Skeletal muscle satellite cell (primary cell): ENCODE measurements around the gene FAM3D.

Experiments
- H3K27me3 ChIP-seq: 2 replicates; pipeline ENCODE4 v1.7.0; 2013; ENCODE audit warnings: low read length; ENCODE audit not compliant: control insufficient read depth, insufficient read depth
- H3K36me3 ChIP-seq: 2 replicates; pipeline ENCODE4 v1.7.0; 2013; ENCODE audit warnings: mild to moderate bottlenecking, control low read depth, low read length; ENCODE audit not compliant: insufficient read depth
- H3K4me1 ChIP-seq: 2 replicates; pipeline ENCODE4 v1.7.0; 2013; ENCODE audit warnings: low read length; ENCODE audit not compliant: control insufficient read depth, insufficient read depth
- H3K4me2 ChIP-seq: 2 replicates; pipeline ENCODE4 v1.7.0; 2013; ENCODE audit warnings: mild to moderate bottlenecking, low read length
- H3K4me3 ChIP-seq: 2 replicates; pipeline ENCODE4 v1.7.0; 2013; ENCODE audit warnings: low read length
- H3K9ac ChIP-seq: 2 replicates; pipeline ENCODE4 v1.7.0; 2013; ENCODE audit warnings: mild to moderate bottlenecking, low read depth, low read length, moderate library complexity
- H3K9me3 ChIP-seq: replicated peaks from 2 replicates; pipeline ENCODE4 v1.7.0; 2013; ENCODE audit warnings: mild to moderate bottlenecking, control low read depth, low read length

The FAM3D gene

DNA sequence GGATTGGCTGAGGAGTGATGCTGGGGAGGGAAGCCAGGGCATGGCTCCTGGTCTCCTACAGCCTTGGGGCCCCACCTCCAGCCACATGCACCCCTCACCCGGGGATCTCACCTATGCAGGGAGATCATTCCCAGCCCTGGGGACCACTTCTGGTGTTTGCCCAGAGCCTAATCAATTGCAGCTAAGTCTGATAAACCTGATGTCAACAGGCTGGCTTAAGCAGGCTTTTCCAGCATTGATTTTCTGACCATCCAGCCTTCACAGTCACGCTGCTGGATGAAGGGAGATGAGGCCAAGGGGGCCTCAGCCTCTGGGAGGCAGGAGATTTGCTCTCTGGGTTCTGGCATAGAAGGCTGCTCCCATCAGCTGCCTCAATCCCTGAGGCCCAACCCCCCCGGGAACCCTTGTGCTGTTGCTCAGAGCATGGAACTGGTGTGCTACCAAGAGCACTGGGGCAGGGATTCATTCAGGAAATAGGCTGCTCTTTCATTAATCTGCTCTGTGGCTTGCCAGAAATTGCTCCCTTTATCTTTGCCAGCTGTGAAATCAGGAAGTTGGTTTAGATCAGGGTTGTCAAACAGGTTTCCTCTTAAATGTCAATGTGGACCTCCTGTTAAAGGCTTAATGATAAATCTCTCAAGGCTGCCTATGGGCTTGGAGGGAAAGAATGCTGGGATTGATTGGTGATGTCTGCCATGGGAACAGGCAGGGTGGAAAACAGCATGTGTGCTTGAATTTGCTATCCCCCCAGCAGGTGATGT lies 19.0 kb downstream of the FAM3D start:
- Histone ChIP-seq H3K4me2 (no peak overlapping the region), H3K9ac (no peak overlapping the region), H3K36me3 (no peaks in the 10 kb centered on the region), H3K9me3 (no peaks in the 10 kb centered on the region), H3K4me3 (no peak overlapping the region), H3K27me3 (no peaks in the 10 kb centered on the region), H3K4me1 (peaks cover 16% of the 10 kb centered on the region)

DNA sequence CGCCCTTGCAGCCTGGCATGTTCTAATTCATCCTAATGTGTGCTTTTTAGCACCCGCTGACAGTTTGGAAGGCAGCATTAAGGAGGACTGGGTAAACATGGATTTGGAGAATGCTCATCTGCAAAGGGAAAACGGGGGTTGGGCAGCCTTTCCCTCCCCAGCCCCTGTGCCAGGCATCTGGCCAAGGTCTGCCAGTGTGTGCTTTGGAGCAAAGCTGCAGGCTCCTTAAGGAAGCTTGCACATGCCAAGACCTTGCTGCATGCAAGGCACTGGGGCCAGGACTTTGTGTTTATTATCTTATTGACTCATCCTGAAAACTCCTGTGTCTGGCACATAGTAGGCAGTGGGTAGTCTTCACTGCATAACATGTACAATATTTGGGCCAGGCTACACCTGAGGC lies 20.1 kb downstream of the FAM3D start:
- Histone ChIP-seq H3K4me1 (peaks cover 16% of the 10 kb centered on the region), H3K4me3 (no peak overlapping the region), H3K36me3 (no peaks in the 10 kb centered on the region), H3K27me3 (no peaks in the 10 kb centered on the region), H3K9me3 (no peaks in the 10 kb centered on the region), H3K4me2 (no peak overlapping the region), H3K9ac (no peak overlapping the region)

DNA sequence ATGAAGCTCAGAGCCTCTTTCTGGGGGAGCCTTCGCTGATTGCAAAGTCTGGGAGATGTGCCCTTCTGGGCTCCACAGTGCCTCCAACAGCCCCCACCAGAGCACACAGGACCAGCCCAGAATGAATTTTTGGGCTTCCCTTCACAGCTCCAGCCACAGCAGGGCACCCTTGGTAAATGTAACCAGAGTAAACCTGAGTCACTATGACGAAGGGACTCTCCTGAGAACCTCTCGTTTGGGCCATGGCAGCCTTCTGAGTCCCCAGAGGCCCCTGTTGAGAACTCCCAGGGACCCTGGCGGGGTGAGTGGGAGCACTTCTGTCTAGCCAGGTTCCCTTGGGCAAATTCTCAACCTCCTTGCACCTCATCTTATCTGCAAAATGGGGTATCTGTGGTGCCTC lies 20.8 kb downstream of the FAM3D start:
- H3K4me3 ChIP-seq = no peak overlapping the region
- H3K9me3 ChIP-seq = no peaks in the 10 kb centered on the region
- no peaks in the 10 kb centered on the region for H3K27me3 ChIP-seq
- H3K36me3 ChIP-seq = no peaks in the 10 kb centered on the region
- no peak overlapping the region for H3K9ac ChIP-seq
- H3K4me1 ChIP-seq = peaks cover 16% of the 10 kb centered on the region
- H3K4me2 ChIP-seq = no peak overlapping the region

DNA sequence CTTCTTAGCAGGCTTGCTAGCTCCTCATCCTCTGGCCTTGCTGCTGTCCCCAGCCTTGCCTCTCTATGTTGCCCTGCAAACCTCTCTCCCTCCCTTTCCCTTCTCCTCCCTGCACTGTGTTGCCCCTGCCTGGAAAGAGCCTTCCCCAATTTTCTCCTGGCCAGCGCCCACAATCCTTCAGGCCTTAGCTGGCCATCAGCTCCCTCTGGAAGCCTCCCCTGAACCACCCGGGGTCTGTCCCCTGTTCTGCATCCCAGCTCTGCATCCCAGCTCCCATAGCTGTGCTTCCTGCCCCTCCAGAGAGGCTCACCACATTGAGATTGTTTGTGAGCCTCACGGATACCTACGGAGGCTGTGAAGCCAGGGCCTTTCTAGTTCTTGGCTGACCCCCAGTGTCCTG lies 23.7 kb downstream of the FAM3D start:
- H3K36me3 ChIP-seq = no peaks in the 10 kb centered on the region

DNA sequence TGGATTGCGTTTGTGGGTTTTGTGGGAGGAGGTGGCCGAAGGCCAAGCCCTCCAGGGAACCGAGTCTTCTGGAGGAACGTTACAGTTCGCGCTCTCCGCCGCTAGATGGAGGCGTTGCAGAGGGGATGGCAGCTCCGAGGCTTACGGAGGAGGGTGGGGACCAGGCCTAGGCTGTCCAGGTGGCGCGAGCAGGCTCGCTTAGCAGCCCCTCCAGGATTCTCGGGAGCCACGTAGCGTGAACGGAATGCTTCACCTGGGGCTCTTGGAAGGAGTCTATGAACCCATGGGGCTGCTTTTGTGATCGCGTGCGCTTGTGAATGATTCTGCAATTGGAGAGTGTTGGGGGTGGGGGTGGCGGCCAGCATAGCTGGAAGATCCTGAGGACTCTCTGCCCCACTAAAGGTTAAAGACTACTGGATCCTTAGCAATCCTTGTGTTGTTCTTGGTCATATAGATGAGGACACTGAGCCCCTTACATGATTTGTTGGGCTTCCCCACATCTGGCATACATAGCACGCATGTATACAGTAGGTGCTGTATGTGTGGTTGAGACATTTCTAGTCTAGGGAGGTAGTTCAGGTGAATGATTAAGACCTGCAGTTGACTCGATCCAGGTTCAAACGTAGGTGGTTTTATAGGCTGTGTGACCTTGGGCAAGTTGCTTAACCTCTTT lies 25.7 kb downstream of the FAM3D start:
- no peak overlapping the region for H3K4me3 ChIP-seq
- no peaks in the 10 kb centered on the region for H3K9me3 ChIP-seq
- H3K9ac ChIP-seq = no peak overlapping the region
- H3K36me3 ChIP-seq = no peaks in the 10 kb centered on the region
- H3K27me3 ChIP-seq = no peaks in the 10 kb centered on the region
- H3K4me1 ChIP-seq = peaks cover 10% of the 10 kb centered on the region
- no peak overlapping the region for H3K4me2 ChIP-seq

More for the DNA sequence above, 23.7 kb downstream of the FAM3D start:
- Histone ChIP-seq H3K27me3 (no peaks in the 10 kb centered on the region), H3K4me2 (no peak overlapping the region), H3K4me3 (no peak overlapping the region), H3K9me3 (no peaks in the 10 kb centered on the region), H3K4me1 (peaks cover 24% of the 10 kb centered on the region), H3K9ac (no peak overlapping the region)

DNA sequence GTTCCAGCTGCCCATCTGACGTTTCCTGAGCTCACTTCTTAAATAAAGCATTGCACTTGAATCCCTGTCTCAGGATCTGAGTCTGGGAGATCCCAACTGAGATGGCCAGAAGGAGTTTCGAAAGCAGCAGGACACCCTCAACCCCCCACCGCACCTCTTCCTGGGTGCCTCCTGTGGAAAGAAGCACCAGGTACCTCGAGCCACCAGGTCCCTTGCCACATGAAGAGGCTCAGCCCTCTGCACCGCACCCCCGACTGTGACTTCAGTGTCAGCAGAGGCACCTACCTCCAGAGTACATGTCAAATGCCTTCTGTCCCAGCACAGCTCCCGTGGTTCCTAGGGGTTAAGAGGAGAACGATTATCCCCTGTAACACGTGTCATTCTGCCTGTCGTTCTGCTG lies 26.7 kb downstream of the FAM3D start:
- Histone ChIP-seq H3K27me3 (no peaks in the 10 kb centered on the region), H3K4me3 (no peak overlapping the region), H3K9me3 (no peaks in the 10 kb centered on the region), H3K4me2 (no peak overlapping the region), H3K36me3 (no peaks in the 10 kb centered on the region), H3K4me1 (peaks cover 8% of the 10 kb centered on the region), H3K9ac (no peak overlapping the region)

DNA sequence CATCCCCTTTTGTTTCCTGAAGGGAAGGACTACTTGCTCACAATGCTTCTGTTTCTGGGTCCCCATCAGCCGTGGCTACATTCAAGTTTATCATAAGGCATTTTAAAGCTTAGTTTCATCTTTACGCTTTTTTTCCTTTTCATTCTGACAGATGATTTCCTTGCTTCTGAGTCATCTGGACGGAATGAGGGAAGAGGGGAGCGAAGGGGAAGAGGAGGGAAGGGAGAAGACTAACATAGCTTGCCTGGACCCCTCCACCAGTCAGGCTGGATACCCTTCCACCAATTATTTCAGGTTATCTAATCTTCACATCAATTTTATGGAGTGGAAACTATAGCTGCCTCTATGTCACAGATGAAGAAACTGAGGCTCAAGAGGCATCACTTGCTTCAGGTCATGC lies 27.6 kb downstream of the FAM3D start:
- Histone ChIP-seq H3K4me1 (peaks cover 8% of the 10 kb centered on the region), H3K27me3 (no peaks in the 10 kb centered on the region), H3K9ac (no peak overlapping the region), H3K4me3 (no peak overlapping the region), H3K36me3 (no peaks in the 10 kb centered on the region), H3K9me3 (no peaks in the 10 kb centered on the region), H3K4me2 (no peak overlapping the region)

DNA sequence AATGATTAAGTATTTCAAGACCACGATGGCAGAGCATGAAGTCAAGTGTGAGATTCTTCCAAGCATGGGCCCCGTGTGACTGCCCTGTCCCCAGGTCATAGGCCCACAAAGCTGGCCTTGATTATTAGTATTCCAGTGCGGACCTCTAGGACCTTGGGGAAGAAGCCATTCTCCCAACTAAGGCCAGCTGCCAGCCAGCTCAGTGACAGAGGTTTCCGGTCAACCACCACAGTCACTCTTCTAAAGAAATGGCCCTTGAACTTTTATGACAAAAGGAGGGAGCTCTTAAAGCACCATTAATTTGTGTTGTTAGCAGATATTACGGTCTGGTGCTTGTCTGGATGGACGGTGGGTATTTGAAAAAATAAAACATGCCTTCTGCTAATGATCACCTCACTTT lies 28.0 kb downstream of the FAM3D start:
- Histone ChIP-seq H3K27me3 (no peaks in the 10 kb centered on the region), H3K4me3 (no peak overlapping the region), H3K4me2 (no peak overlapping the region), H3K4me1 (peaks cover 8% of the 10 kb centered on the region), H3K9me3 (no peaks in the 10 kb centered on the region), H3K36me3 (no peaks in the 10 kb centered on the region), H3K9ac (no peak overlapping the region)

DNA sequence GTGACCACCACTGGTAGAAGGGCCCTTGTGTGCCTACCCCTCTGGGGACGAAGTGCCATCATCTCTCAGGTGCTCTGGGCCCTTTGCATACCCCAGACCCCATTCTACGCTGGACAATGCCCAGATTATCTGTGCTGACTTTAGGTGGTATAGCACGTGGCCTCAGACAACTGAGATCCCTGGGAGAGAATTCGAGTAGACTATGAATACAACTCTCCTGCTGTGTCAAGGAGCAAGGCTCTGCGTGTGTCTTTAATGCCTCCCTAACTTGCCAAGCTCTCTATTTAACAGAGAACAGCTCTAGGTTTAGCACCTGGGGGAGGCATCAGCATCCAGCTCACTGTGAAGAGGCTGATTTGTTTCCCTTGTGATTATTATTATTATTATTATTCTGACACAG lies 29.1 kb downstream of the FAM3D start:
- no peak overlapping the region for H3K4me3 ChIP-seq
- H3K27me3 ChIP-seq = no peaks in the 10 kb centered on the region
- no peak overlapping the region for H3K4me2 ChIP-seq
- no peaks in the 10 kb centered on the region for H3K9me3 ChIP-seq
- no peaks in the 10 kb centered on the region for H3K36me3 ChIP-seq
- H3K4me1 ChIP-seq = peaks cover 8% of the 10 kb centered on the region
- H3K9ac ChIP-seq = no peak overlapping the region

DNA sequence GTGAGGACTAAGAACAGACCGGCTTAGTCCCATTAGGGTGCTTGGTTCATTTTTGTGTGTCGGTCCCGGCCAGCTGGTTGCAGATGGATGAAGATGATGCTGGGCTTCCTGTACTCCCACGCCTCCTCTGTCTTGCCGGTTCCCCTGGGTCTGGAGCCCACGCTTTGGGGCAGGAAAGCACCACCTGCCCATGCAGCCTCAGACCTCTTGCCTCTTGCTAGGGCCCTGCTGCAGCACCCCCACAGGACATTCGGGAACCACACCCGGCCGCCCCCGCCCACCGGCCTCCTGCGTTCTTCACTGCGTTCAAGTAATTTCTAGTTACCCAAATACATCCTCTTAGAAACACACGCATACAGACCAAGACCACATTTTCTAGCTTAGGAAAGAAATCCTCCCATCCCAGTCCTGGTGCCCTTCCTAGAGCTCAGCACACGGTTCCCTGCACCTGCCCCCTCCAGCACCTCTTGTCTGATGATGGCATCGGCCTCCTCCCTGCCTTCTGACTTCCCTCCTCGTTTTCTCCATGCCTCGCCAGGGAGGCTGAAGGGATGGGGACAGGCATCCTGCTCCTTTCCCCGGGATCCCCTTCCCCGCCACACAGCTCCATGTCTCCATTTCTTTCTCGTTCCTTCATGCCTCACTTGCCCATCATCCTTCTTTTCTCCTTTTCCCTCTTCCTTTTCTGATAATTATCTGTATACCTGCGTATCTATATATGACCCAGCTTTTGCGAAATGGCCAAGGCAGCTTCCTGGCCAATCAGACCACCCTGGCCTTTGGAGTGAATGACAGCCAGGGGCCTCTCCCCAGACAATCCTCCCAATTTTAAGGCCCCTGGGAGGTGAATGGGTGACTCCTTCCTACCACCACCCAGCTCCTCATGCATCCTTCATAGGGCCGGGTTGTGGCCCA lies 30.9 kb downstream of the FAM3D start:
- Histone ChIP-seq H3K4me2 (no peak overlapping the region), H3K27me3 (no peaks in the 10 kb centered on the region), H3K4me1 (peaks cover 8% of the 10 kb centered on the region), H3K36me3 (no peaks in the 10 kb centered on the region), H3K9me3 (no peaks in the 10 kb centered on the region), H3K4me3 (no peak overlapping the region), H3K9ac (no peak overlapping the region)

DNA sequence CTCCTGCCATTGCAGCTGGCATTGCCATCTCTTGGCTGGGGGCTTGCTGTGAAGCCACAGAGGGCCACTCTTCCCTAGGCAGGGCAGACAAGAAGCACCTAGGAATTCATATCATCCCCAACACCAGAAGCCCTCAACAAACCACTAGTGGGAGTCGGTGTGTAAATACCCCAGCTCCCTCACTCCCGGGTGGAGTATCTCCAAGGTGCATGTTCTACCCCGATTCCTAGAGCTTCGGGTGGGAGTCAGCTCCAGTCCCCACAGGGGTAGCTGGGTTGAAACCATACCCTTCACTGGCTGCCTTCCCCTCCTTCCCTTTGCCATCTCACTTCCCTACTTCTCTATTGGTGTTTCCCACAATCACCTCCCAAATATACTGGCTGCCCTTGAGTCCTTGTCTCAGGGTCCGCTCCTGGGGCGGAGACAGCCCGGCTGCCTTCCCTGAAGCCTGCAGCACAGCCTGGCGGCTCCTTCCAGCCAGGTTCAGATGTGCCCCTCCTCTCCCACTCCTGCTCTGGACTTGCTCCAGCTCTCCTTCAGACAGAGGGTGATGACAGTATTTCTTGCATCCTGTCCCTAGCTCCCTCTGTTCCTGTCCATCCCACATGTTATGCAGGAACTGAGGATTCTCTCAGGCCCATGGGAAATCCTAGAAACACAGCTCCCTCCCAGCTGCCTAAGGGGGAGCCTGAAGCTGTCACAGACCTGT lies 33.3 kb downstream of the FAM3D start:
- Histone ChIP-seq H3K4me2 (no peak overlapping the region), H3K36me3 (no peaks in the 10 kb centered on the region), H3K9ac (no peak overlapping the region)

More for the DNA sequence above, 33.3 kb downstream of the FAM3D start:
- Histone ChIP-seq H3K9me3 (no peaks in the 10 kb centered on the region), H3K4me1 (peaks cover 22% of the 10 kb centered on the region), H3K27me3 (no peaks in the 10 kb centered on the region), H3K4me3 (no peak overlapping the region)
